Endothelial cell of umbilical vein (primary cell): ENCODE data around the gene AKAIN1.

Experiments
- CTCF ChIP-seq, 2 donors: IDR thresholded peaks; 1 replicate in 1 of 2; 2 replicates in 1 of 2; pipeline ENCODE4 v1.5.1; 2011; ENCODE audit warnings: low read length in 2 of 2, mild to moderate bottlenecking in 2 of 2, moderate library complexity in 2 of 2, control low read depth in 1 of 2, inconsistent platforms in 1 of 2, low read depth in 1 of 2; ENCODE audit not compliant: insufficient read depth in 1 of 2; ENCODE audit errors: extremely low read depth in 1 of 2
- EZH2 ChIP-seq: IDR thresholded peaks from 2 replicates; pipeline ENCODE4 v1.6.1; 2012; ENCODE audit warnings: borderline replicate concordance, low read depth, mild to moderate bottlenecking, moderate library complexity, low read length, inconsistent platforms; ENCODE audit not compliant: severe bottlenecking
- GATA2 ChIP-seq: IDR thresholded peaks from 2 replicates; pipeline ENCODE4 v1.7.0; 2011; ENCODE audit warnings: low read depth, mild to moderate bottlenecking, moderate library complexity, mixed read lengths, low read length; ENCODE audit not compliant: insufficient read length, insufficient read depth
- MAX ChIP-seq: IDR thresholded peaks from 2 replicates; pipeline ENCODE4 v1.6.1; 2011; ENCODE audit not compliant: insufficient read depth, insufficient read length
- MYC ChIP-seq: IDR thresholded peaks from one replicate; pipeline ENCODE4 v1.6.1; 2011; ENCODE audit warnings: mild to moderate bottlenecking, low read depth, low read length
- POLR2A ChIP-seq: IDR thresholded peaks from 2 replicates; pipeline ENCODE4 v1.6.1; 2012; ENCODE audit warnings: low read depth, mild to moderate bottlenecking, control low read depth, low read length
- POLR2AphosphoS5 ChIP-seq: IDR thresholded peaks from 2 replicates; pipeline ENCODE4 v1.6.1; 2012; ENCODE audit warnings: low read depth, mild to moderate bottlenecking, control low read depth, low read length, moderate library complexity; ENCODE audit not compliant: insufficient read depth

GRCh38 chr18:5197461-5197860 lies 404 bp upstream of the AKAIN1 start:
- no peak for TF ChIP-seq POLR2AphosphoS5
- TF ChIP-seq CTCF (IDR thresholded peaks at IDR 0.05; ENCODE audit: extremely low read depth in 1 of 2, insufficient read depth in 1 of 2, low read depth in 1 of 2, low read length in 2 of 2), result no peak
- TF ChIP-seq MAX, result no peak
- TF ChIP-seq POLR2A, result no peak
- TF ChIP-seq EZH2, result no peak
- TF ChIP-seq GATA2, result no peak
- TF ChIP-seq MYC, result no peak
